NB4 (cell line): Measurements from ENCODE around the gene ATM.
"Not testable (repeated sequence)": the region's sequence is repeated elsewhere in the genome, so short reads cannot be mapped to it uniquely, and the experiment has no call there.

Source experiments
- DNase-seq: peaks from one replicate; pipeline ENCODE4 v3.0.0; 2010; ENCODE audit warnings: low read depth
- H3K4me3 ChIP-seq: one replicate; pipeline ENCODE4 v1.5.1; 2011; ENCODE audit warnings: mild to moderate bottlenecking, low read depth, low read length, moderate library complexity
- CTCF ChIP-seq: IDR thresholded peaks from one replicate; pipeline ENCODE4 v1.5.1; 2012; ENCODE audit warnings: low read depth, low read length
- MYC ChIP-seq: IDR thresholded peaks from 2 replicates; pipeline ENCODE4 v1.6.1; 2011; ENCODE audit warnings: low read depth, low read length
- POLR2A ChIP-seq: IDR thresholded peaks from 2 replicates; pipeline ENCODE4 v1.6.1; 2011; ENCODE audit warnings: mild to moderate bottlenecking; ENCODE audit not compliant: insufficient read length; ENCODE audit errors: extremely low read depth
- TF ChIP-seq, protein P1 (sequence below): IDR thresholded peaks from 2 replicates; pipeline ENCODE4 v1.6.1; 2011; ENCODE audit warnings: low read depth, low read length

The ATM gene

GRCh38 chr11:108278546-108278945 lies 55.7 kb downstream of the ATM start:
- TF ChIP-seq, protein P1, sequence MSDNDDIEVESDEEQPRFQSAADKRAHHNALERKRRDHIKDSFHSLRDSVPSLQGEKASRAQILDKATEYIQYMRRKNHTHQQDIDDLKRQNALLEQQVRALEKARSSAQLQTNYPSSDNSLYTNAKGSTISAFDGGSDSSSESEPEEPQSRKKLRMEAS: no peak
- TF ChIP-seq CTCF (no peak), MYC (no peak), POLR2A (no peak)
- H3K4me3 ChIP-seq: no peak overlapping the region
- peak; percentile 3 for DNase-seq

DNA sequence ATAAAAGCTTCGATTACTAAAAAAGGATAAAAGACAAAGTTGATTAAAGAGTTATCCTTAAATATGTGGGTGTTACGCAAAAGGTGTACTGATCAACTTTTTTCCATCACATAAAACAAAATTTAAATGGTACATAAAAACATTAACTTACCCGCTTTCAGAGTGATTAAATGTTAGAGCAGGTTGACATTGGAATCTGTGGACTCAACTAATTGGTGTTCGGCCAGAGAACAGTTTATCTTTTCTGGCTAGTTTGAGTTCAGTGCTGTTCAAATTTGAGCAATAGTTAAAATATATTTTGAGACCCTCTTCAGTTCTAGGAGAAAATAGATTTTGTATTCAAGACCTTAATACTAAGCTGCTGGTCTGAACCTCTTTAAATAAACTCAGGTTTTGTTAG lies 56.1 kb downstream of the ATM start:
- H3K4me3 ChIP-seq: no peak overlapping the region
- DNase-seq: no peak
- TF ChIP-seq, protein P1: no peak
- TF ChIP-seq MYC: no peak
- no peak for TF ChIP-seq CTCF
- TF ChIP-seq POLR2A: no peak

GRCh38 chr11:108286370-108286769 lies 63.5 kb downstream of the ATM start:
- TF ChIP-seq POLR2A (no peak), MYC (no peak), CTCF (no peak)
- TF ChIP-seq, protein P1: no peak
- H3K4me3 ChIP-seq: no peak overlapping the region
- peak; percentile 15 for DNase-seq

DNA sequence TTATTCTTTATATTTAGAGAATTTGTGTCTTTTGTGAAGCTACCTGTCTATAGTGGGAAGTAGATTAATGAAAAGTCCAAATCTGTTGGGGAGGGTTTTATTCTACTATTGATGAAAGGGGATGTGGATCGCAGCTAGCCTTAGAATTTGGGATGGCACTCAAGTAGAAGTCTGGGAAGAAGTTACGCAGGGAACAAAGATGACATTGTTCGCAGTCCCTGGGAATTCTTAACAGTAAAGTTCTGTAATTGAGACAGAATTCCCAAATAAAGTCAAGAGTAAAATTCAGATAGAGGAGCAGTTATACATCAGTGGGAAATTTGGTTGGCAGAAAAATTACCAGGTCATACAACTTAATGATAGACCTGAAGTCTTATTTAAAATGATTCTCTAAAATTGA lies 64.1 kb downstream of the ATM start:
- no peak for DNase-seq
- TF ChIP-seq, protein P1: no peak
- TF ChIP-seq CTCF: no peak
- no peak for TF ChIP-seq POLR2A
- TF ChIP-seq MYC: no peak
- no peak overlapping the region for H3K4me3 ChIP-seq

DNA sequence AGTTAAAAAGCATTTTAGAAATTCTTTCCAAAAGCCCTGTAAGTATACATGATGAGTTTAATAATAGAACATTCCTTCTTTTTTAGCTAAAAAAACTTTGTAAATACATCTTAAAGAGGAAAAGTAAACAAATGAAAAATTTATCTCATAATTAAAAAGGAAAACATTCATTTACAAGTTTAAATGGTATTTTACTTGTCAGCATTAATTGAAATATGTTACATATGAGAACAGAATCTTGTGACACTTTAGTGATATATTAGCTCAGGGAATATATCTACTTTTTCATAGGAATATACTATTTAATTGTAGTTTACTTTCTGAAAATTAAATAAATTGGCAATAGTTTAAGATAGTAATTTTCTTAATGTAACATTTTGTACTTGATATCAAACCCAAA lies 66.2 kb downstream of the ATM start:
- not testable (repeated sequence) for H3K4me3 ChIP-seq, DNase-seq

DNA sequence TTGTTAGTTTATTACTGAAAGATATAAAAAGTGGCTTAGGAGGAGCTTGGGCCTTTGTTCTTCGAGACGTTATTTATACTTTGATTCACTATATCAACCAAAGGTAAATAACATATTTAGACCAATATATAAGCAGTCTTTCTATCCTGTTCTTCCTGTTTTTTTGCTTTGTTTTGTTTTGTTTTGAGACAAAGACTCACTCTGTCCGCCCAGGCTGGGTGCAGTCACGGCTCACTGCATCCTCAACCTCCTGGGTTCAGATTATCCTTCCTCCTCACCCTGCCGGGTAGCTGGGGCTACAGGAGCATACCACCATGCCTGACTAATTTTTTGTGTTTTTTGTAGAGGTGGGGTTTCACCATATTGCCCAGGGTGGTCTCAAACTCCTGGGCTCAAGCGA lies 66.8 kb downstream of the ATM start:
- TF ChIP-seq MYC (no peak), CTCF (no peak), POLR2A (no peak)
- TF ChIP-seq, protein P1: no peak
- DNase-seq: no peak
- no peak overlapping the region for H3K4me3 ChIP-seq
